MCF 10A (cell line): ENCODE measurements around the gene CSTF2T. TPM values are rescaled to one million over a fixed set of nuclear protein-coding genes. Genes with fewer than 3 reads are reported as not detected.

ENCODE experiments used
- BruUV-seq: library from RNA; stranded (reverse); fragments of 400-500 nt; replicated peaks from 2 replicates; lab custom pipeline; 2021; lab: Mats Ljungman, UMichigan
- CTCF ChIA-PET: fragments of 300-600 bp; sonication (Branson Sonifier 250); formaldehyde crosslinking; extraction: SDS; loops from one replicate; lab custom pipeline; 2021; ENCODE audit warnings: antibody characterized with exemption, inconsistent platforms; lab: Yijun Ruan, JAX
- POLR2A ChIA-PET: fragments of 300-600, 350-650 bp; sonication (Branson Sonifier 250); formaldehyde crosslinking; extraction: SDS; loops from one replicate; lab custom pipeline; 2020; ENCODE audit warnings: antibody characterized with exemption, inconsistent platforms; lab: Yijun Ruan, JAX
- DNase-seq: peaks from one replicate; pipeline ENCODE4 v3.0.0-alpha.2; 2018; ENCODE audit not compliant: unreplicated experiment
- H3K27ac Mint-ChIP-seq: one replicate; pipeline ENCODE4 v1.8.0; 2022; ENCODE audit warnings: mild to moderate bottlenecking, low read depth, mixed read lengths; ENCODE audit not compliant: unreplicated experiment
- H3K27me3 Mint-ChIP-seq: one replicate; pipeline ENCODE4 v1.8.0; 2022; ENCODE audit warnings: mixed read lengths; ENCODE audit not compliant: insufficient read depth, unreplicated experiment
- H3K36me3 Mint-ChIP-seq: one replicate; pipeline ENCODE4 v1.8.0; 2022; ENCODE audit warnings: mild to moderate bottlenecking, moderate library complexity, mixed read lengths; ENCODE audit not compliant: insufficient read depth, unreplicated experiment
- H3K4me1 Mint-ChIP-seq: one replicate; pipeline ENCODE4 v1.8.0; 2022; ENCODE audit warnings: mixed read lengths; ENCODE audit not compliant: insufficient read depth, unreplicated experiment
- H3K4me3 Mint-ChIP-seq: one replicate; pipeline ENCODE4 v1.8.0; 2022; ENCODE audit warnings: mild to moderate bottlenecking, moderate library complexity, mixed read lengths; ENCODE audit not compliant: unreplicated experiment
- H3K9me3 Mint-ChIP-seq: one replicate; pipeline ENCODE4 v1.8.0; 2022; ENCODE audit warnings: mixed read lengths; ENCODE audit not compliant: unreplicated experiment
- CTCF ChIP-seq: fragments of 200-600 bp; IDR thresholded peaks from one replicate; pipeline ENCODE4 v1.8.0; 2022; ENCODE audit warnings: antibody characterized with exemption, mild to moderate bottlenecking; ENCODE audit not compliant: unreplicated experiment
- intact Hi-C: fragments of 100-400 bp; cut with micrococcal nuclease; formaldehyde crosslinking; loops from 2 replicates; pipeline ENCODE4 v1.14.1; 2022
- total RNA-seq: library from RNA; stranded (reverse); gene quantifications from 2 replicates; pipeline ENCODE4 v1.2.3, GENCODE V29; 2022

The CSTF2T gene
- total RNA-seq, 1 experiment from 2014 or later = 15.7 TPM

DNA sequence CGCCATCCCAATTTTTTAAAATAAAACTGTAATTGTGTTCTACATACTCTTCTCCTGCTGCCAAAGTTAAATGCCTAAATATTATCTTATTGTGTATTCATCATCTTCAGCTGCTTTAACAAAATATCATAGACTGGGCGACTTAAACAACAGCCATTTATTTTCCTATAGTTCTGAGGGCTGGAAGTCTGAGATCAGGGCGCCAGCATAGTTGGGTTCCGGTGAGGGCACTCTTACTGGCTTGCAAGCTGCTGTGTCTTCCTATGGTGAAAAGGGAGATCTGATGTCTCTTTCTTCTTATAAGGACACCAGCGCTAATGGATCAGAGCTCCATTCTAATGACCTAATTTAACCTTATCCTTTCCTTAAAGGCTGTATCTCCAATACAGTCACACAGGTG, 30.4 kb downstream of the CSTF2T start:
- no peak overlapping the region for H3K27ac Mint-ChIP-seq
- ChIA-PET POLR2A (no interaction called here), CTCF (interaction anchor here (0.6 to 1.5 kb wide), 4 partner anchors 16 to 548 kb away, joined by 3 to 4 read pairs (median 3); no protein-coding TSS in a partner anchor)
- peaks cover 22% of the 10 kb centered on the region for H3K27me3 Mint-ChIP-seq
- no peak overlapping the region for H3K4me3 Mint-ChIP-seq
- DNase-seq = no peak
- intact Hi-C loops = no loop called here
- BruUV-seq = no TSS peak
- H3K36me3 Mint-ChIP-seq = no peaks in the 10 kb centered on the region
- TF ChIP-seq CTCF = no peak
- peaks cover 15% of the 10 kb centered on the region for H3K9me3 Mint-ChIP-seq
- no peaks in the 10 kb centered on the region for H3K4me1 Mint-ChIP-seq

GRCh38 chr10:51668336-51668689, 31.1 kb downstream of the CSTF2T start:
- TF ChIP-seq CTCF = no peak
- CTCF ChIA-PET = interaction anchor here (0.9 to 1.5 kb wide), 2 partner anchors 17 to 266 kb away, joined by 3 to 4 read pairs; no protein-coding TSS in a partner anchor

DNA sequence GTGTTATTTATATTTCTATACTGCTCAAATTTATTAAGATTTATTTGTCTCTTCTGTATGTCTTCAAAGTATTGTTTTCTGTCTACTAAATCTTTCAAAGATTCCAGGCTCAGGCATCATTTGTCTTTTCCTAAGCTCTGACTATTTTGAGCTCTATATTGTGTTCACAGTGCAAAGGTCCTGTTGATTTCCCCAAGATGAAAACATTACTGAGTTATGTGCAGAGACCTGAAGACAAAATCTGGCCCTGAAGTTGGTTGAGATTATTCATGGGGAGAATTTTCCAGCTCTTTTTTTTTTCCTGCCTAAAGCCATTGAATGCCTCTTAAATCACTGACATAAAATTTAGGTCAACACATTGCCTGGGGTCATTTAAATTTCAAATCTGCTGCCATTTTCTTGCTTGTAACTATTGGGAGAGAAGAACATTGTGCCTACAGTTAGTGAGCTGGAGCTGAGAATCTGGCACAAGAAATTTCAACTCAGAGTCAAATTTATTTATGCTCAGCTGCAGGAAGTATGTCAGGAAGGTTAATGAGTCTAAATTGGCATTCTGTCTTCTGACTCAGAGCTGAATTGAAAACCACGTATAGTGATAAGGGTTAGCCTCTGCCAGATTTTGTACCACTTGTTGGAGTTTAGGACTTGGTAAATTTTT, 31.6 kb downstream of the CSTF2T start:
- H3K27ac Mint-ChIP-seq = no peak overlapping the region
- H3K9me3 Mint-ChIP-seq = peaks cover 15% of the 10 kb centered on the region
- no peak for DNase-seq
- peaks cover 18% of the 10 kb centered on the region for H3K27me3 Mint-ChIP-seq
- ChIA-PET POLR2A (no interaction called here), CTCF (interaction anchor here (0.6 to 1.5 kb wide), 3 partner anchors 18 to 1217 kb away, joined by 3 to 4 read pairs (median 4); no protein-coding TSS in a partner anchor)
- TF ChIP-seq CTCF = no peak
- no peaks in the 10 kb centered on the region for H3K4me1 Mint-ChIP-seq
- intact Hi-C loops = no loop called here
- H3K4me3 Mint-ChIP-seq = no peak overlapping the region
- no peaks in the 10 kb centered on the region for H3K36me3 Mint-ChIP-seq
- BruUV-seq = no TSS peak

More at GRCh38 chr10:51668336-51668689, 31.1 kb downstream of the CSTF2T start:
- no peak for DNase-seq
- Mint-ChIP-seq H3K27ac (no peak overlapping the region), H3K27me3 (peaks cover 18% of the 10 kb centered on the region), H3K4me1 (no peaks in the 10 kb centered on the region), H3K4me3 (no peak overlapping the region), H3K9me3 (peaks cover 15% of the 10 kb centered on the region), H3K36me3 (no peaks in the 10 kb centered on the region)
- POLR2A ChIA-PET = no interaction called here
- BruUV-seq = no TSS peak
- intact Hi-C loops = no loop called here

- peaks cover 4% of the 10 kb centered on the region for H3K9me3 Mint-ChIP-seq
- no peaks in the 10 kb centered on the region for H3K36me3 Mint-ChIP-seq
- ChIA-PET POLR2A (no interaction called here), CTCF (interaction anchor here (0.6 to 0.9 kb wide), 3 partner anchors 17 to 602 kb away, joined by 3 to 4 read pairs (median 3); no protein-coding TSS in a partner anchor)
- H3K27ac Mint-ChIP-seq = no peak overlapping the region
- peaks cover 24% of the 10 kb centered on the region for H3K27me3 Mint-ChIP-seq
- no peak for TF ChIP-seq CTCF
- intact Hi-C loops = no loop called here
- DNase-seq = no peak
- no peaks in the 10 kb centered on the region for H3K4me1 Mint-ChIP-seq
- no TSS peak for BruUV-seq
- no peak overlapping the region for H3K4me3 Mint-ChIP-seq
Measured at GRCh38 chr10:51666456-51666855, 32.9 kb downstream of the CSTF2T start.
